ENCODE data around the gene ZMYND8.
A peak's percentile ranks its signal among the peaks of the same experiment; 100 is the strongest.

The ZMYND8 gene

GRCh38 chr20:47361057-47361915, 4.8 kb upstream of the ZMYND8 start:
- H2BK12ac ChIP-seq (ENCODE audit: low read length), result no peak overlapping the region
- H3K27me3 ChIP-seq (ENCODE audit: control insufficient read depth in 3 of 3, insufficient read depth in 3 of 3, low read depth in 1 of 3, low read length in 3 of 3), result no peaks in the 10 kb centered on the region
- H2BK120ac ChIP-seq (ENCODE audit: low read depth, low read length), result no peak overlapping the region
- no peak overlapping the region for H3K9ac ChIP-seq (ENCODE audit: low read depth, low read length, poor library complexity)
- H2AFZ ChIP-seq (ENCODE audit: low read length), result peak overlapping the region; percentile 83
- H3K4me2 ChIP-seq (ENCODE audit: insufficient read depth, low read length, poor library complexity, severe bottlenecking), result peak overlapping the region; percentile 30
- peaks cover 31 to 44% of the 10 kb centered on the region in 2 donors for H3K4me1 ChIP-seq (ENCODE audit: control insufficient read depth in 2 of 2, insufficient read depth in 1 of 2, low read depth in 1 of 2, low read length in 2 of 2)
- no peaks in the 10 kb centered on the region for H3K36me3 ChIP-seq (replicated peaks in 1 of 2; ENCODE audit: control insufficient read depth in 2 of 2, insufficient read depth in 2 of 2, low read length in 2 of 2)
- no peak for DNase-seq (ENCODE audit: low spot score)
- H4K8ac ChIP-seq (ENCODE audit: low read depth, low read length), result no peak overlapping the region
- H3K23ac ChIP-seq (ENCODE audit: low read depth, low read length, poor library complexity), result no peak overlapping the region
- no peaks in the 10 kb centered on the region for H3K9me3 ChIP-seq (replicated peaks in 1 of 2; ENCODE audit: control insufficient read depth in 2 of 2, insufficient read depth in 1 of 2, low read depth in 1 of 2, low read length in 2 of 2)
- H2BK5ac ChIP-seq (ENCODE audit: low read length), result no peak overlapping the region
- peak overlapping the region in 1 of 2 donors; percentile 48 for H3K4me3 ChIP-seq (ENCODE audit: low read length in 2 of 2)
- WGBS, 2 donors (ENCODE audit: extremely low coverage in 2 of 2, insufficient read length in 2 of 2, insufficient replicate concordance in 1 of 2), result no CpG with 5 or more reads among the region's 18 CpGs
- H3K4ac ChIP-seq (ENCODE audit: low read length), result no peak overlapping the region
- no peak overlapping the region for H2BK15ac ChIP-seq (ENCODE audit: low read length)
- peak overlapping the region; percentile 27 for H2AK5ac ChIP-seq (ENCODE audit: low read depth, low read length)
- peak overlapping the region; percentile 4 for H3K18ac ChIP-seq (ENCODE audit: low read length)
- no peak overlapping the region for H4K91ac ChIP-seq (ENCODE audit: low read depth, low read length, poor library complexity)
- H3K27ac ChIP-seq (replicated peaks; ENCODE audit: low read length), result peak overlapping the region; percentile 99
- H3K79me1 ChIP-seq (ENCODE audit: low read depth, low read length), result no peaks in the 10 kb centered on the region
- no peak overlapping the region for H3K14ac ChIP-seq (ENCODE audit: low read length)

- Histone ChIP-seq H3K9ac (ENCODE audit: low read depth, low read length, poor library complexity) (peak overlapping the region; percentile 92), H4K91ac (ENCODE audit: low read depth, low read length, poor library complexity) (no peak overlapping the region), H3K4me2 (ENCODE audit: insufficient read depth, low read length, poor library complexity, severe bottlenecking) (peak overlapping the region; percentile 71), H3K4ac (ENCODE audit: low read length) (no peak overlapping the region), H3K79me1 (ENCODE audit: low read depth, low read length) (no peaks in the 10 kb centered on the region), H2AFZ (ENCODE audit: low read length) (peak overlapping the region; percentile 83), H2BK120ac (ENCODE audit: low read depth, low read length) (no peak overlapping the region), H3K14ac (ENCODE audit: low read length) (no peak overlapping the region), H3K27me3 (ENCODE audit: control insufficient read depth in 3 of 3, insufficient read depth in 3 of 3, low read depth in 1 of 3, low read length in 3 of 3) (no peaks in the 10 kb centered on the region), H3K27ac (replicated peaks; ENCODE audit: low read length) (peak overlapping the region; percentile 99), H3K36me3 (replicated peaks in 1 of 2; ENCODE audit: control insufficient read depth in 2 of 2, insufficient read depth in 2 of 2, low read length in 2 of 2) (no peaks in the 10 kb centered on the region), H3K18ac (ENCODE audit: low read length) (peak overlapping the region; percentile 93), H3K9me3 (replicated peaks in 1 of 2; ENCODE audit: control insufficient read depth in 2 of 2, insufficient read depth in 1 of 2, low read depth in 1 of 2, low read length in 2 of 2) (no peaks in the 10 kb centered on the region), H2BK15ac (ENCODE audit: low read length) (no peak overlapping the region), H2BK5ac (ENCODE audit: low read length) (peak overlapping the region; percentile 40), H3K4me1 (ENCODE audit: control insufficient read depth in 2 of 2, insufficient read depth in 1 of 2, low read depth in 1 of 2, low read length in 2 of 2) (peaks cover 31 to 47% of the 10 kb centered on the region in 2 donors), H2BK12ac (ENCODE audit: low read length) (no peak overlapping the region), H2AK5ac (ENCODE audit: low read depth, low read length) (peak overlapping the region; percentile 80), H3K23ac (ENCODE audit: low read depth, low read length, poor library complexity) (no peak overlapping the region), H3K4me3 (ENCODE audit: low read length in 2 of 2) (peak overlapping the region; percentile 48 to 77), H4K8ac (ENCODE audit: low read depth, low read length) (peak overlapping the region; percentile 19)
- peak; percentile 84 for DNase-seq (ENCODE audit: low spot score)
- WGBS, 2 donors (ENCODE audit: extremely low coverage in 2 of 2, insufficient read length in 2 of 2, insufficient replicate concordance in 1 of 2), result no CpG with 5 or more reads among the region's 19 CpGs
Observed at GRCh38 chr20:47360297-47361056, 4.0 kb upstream of the ZMYND8 start.

- peak overlapping the region; percentile 83 for H2AFZ ChIP-seq (ENCODE audit: low read length)
- no peak overlapping the region for H2BK12ac ChIP-seq (ENCODE audit: low read length)
- no peak overlapping the region for H3K4ac ChIP-seq (ENCODE audit: low read length)
- H3K4me1 ChIP-seq (ENCODE audit: control insufficient read depth in 2 of 2, insufficient read depth in 1 of 2, low read depth in 1 of 2, low read length in 2 of 2), result peaks cover 36 to 47% of the 10 kb centered on the region in 2 donors
- peak overlapping the region in 1 of 2 donors; percentile 62 for H3K4me3 ChIP-seq (ENCODE audit: low read length in 2 of 2)
- peaks cover 0 to 1% of the 10 kb centered on the region in 2 donors for H3K36me3 ChIP-seq (replicated peaks in 1 of 2; ENCODE audit: control insufficient read depth in 2 of 2, insufficient read depth in 2 of 2, low read length in 2 of 2)
- H3K14ac ChIP-seq (ENCODE audit: low read length), result no peak overlapping the region
- H3K9ac ChIP-seq (ENCODE audit: low read depth, low read length, poor library complexity), result no peak overlapping the region
- no peak overlapping the region for H3K23ac ChIP-seq (ENCODE audit: low read depth, low read length, poor library complexity)
- no peak overlapping the region for H2BK5ac ChIP-seq (ENCODE audit: low read length)
- no peak overlapping the region for H3K4me2 ChIP-seq (ENCODE audit: insufficient read depth, low read length, poor library complexity, severe bottlenecking)
- no peak overlapping the region for H4K91ac ChIP-seq (ENCODE audit: low read depth, low read length, poor library complexity)
- H3K18ac ChIP-seq (ENCODE audit: low read length), result peak overlapping the region; percentile 5
- no peaks in the 10 kb centered on the region for H3K9me3 ChIP-seq (replicated peaks in 1 of 2; ENCODE audit: control insufficient read depth in 2 of 2, insufficient read depth in 1 of 2, low read depth in 1 of 2, low read length in 2 of 2)
- no CpG with 5 or more reads among the region's 9 CpGs for WGBS, 2 donors (ENCODE audit: extremely low coverage in 2 of 2, insufficient read length in 2 of 2, insufficient replicate concordance in 1 of 2)
- no peak for DNase-seq (ENCODE audit: low spot score)
- peak overlapping the region; percentile 99 for H3K27ac ChIP-seq (replicated peaks; ENCODE audit: low read length)
- no peaks in the 10 kb centered on the region for H3K27me3 ChIP-seq (ENCODE audit: control insufficient read depth in 3 of 3, insufficient read depth in 3 of 3, low read depth in 1 of 3, low read length in 3 of 3)
- no peaks in the 10 kb centered on the region for H3K79me1 ChIP-seq (ENCODE audit: low read depth, low read length)
- H2AK5ac ChIP-seq (ENCODE audit: low read depth, low read length), result peak overlapping the region; percentile 2
- no peak overlapping the region for H4K8ac ChIP-seq (ENCODE audit: low read depth, low read length)
- no peak overlapping the region for H2BK120ac ChIP-seq (ENCODE audit: low read depth, low read length)
- no peak overlapping the region for H2BK15ac ChIP-seq (ENCODE audit: low read length)
Observed at GRCh38 chr20:47359530-47360296, 3.2 kb upstream of the ZMYND8 start.

All from neuronal stem cell (in vitro differentiated cells).